Heart left ventricle (tissue), 16 donors: Measurements from ENCODE around the gene CLCA1. TPM values are rescaled to one million over a fixed set of nuclear protein-coding genes. Genes with fewer than 3 reads are reported as not detected.
A peak's percentile ranks its signal among the peaks of the same experiment; 100 is the strongest.

Source experiments
- ATAC-seq, 4 donors: fragments of 200-7000 bp; cut with Tn5 transposase; one replicate each; pipeline ENCODE4 v1.9.1; 2020 to 2022; ENCODE audit warnings: moderate library complexity in 4 of 4, mild to moderate bottlenecking in 3 of 4, moderate number of reproducible peaks in 1 of 4
- DNase-seq, 5 donors: peaks; one replicate each; pipeline ENCODE4 v3.0.0-alpha.2; 2020
- H3K27ac ChIP-seq, 12 donors: fragments of 200-600 bp; sonication (generic) in 4 of 12; one replicate each; pipeline versions ENCODE4 v1.5.0 to v1.8.0; 2016 to 2022; ENCODE audit warnings: mild to moderate bottlenecking in 2 of 12
- H3K27me3 ChIP-seq, 9 donors: fragments of 200-600 bp; sonication (generic) in 2 of 9; one replicate each; pipeline versions ENCODE4 v1.5.1 to v1.8.0; 2016 to 2022; ENCODE audit warnings: mild to moderate bottlenecking in 3 of 9
- H3K36me3 ChIP-seq, 9 donors: fragments of 200-600 bp; sonication (generic) in 2 of 9; one replicate each; pipeline versions ENCODE4 v1.5.0 to v1.8.0; 2018 to 2022; ENCODE audit warnings: mild to moderate bottlenecking in 2 of 9
- H3K4me1 ChIP-seq, 12 donors: fragments of 200-600 bp; sonication (generic) in 4 of 12; one replicate each; pipeline versions ENCODE4 v1.5.0 to v1.8.0; 2016 to 2022; ENCODE audit warnings: mild to moderate bottlenecking in 3 of 12
- H3K4me3 ChIP-seq, 12 donors: fragments of 200-600 bp; sonication (generic) in 4 of 12; one replicate each; pipeline versions ENCODE4 v1.5.0 to v1.8.0; 2017 to 2022; ENCODE audit warnings: mild to moderate bottlenecking in 9 of 12, moderate library complexity in 4 of 12
- H3K9me3 ChIP-seq, 12 donors: fragments of 200-600 bp; sonication (generic) in 4 of 12; one replicate each; pipeline versions ENCODE4 v1.5.0 to v1.8.0; 2016 to 2022; ENCODE audit warnings: mild to moderate bottlenecking in 1 of 12
- CTCF ChIP-seq, 12 donors: fragments of 200-600 bp; sonication (generic) in 4 of 12; IDR thresholded peaks; one replicate each; pipeline versions ENCODE4 v1.5.0 to v1.8.0; 2018 to 2022; ENCODE audit warnings: antibody characterized with exemption in 12 of 12, mild to moderate bottlenecking in 5 of 12
- POLR2A ChIP-seq, 2 donors: fragments of 450-650 bp; IDR thresholded peaks; one replicate each; pipeline ENCODE4 v1.6.1; 2017; ENCODE audit warnings: antibody characterized with exemption in 2 of 2, mild to moderate bottlenecking in 2 of 2, moderate library complexity in 2 of 2
- WGBS, 4 donors: extraction: QIAGEN DNeasy Blood & Tissue Kit in 2 of 4; methylation state at CpG; one replicate each; pipeline versions ENCODE4 v1.1.5 to v1.1.7; 2013 to 2018; 5-methylcytosine and 5-hydroxymethylcytosine counted together
- intact Hi-C, 10 donors: fragments of 100-400 bp; cut with DNase I; formaldehyde crosslinking; loops; one replicate each; pipeline versions ENCODE4 v1.11.1 to v1.14.2; 2022
- polyA plus RNA-seq, 2 donors: library from polyadenylated mRNA; stranded (reverse); fragments of 200-250 nt; gene quantifications; one replicate each; pipeline ENCODE4 v1.2.3, GENCODE V29; 2013
- total RNA-seq, 9 donors: library from RNA; depleted of rRNA in 2 of 9; stranded (reverse); fragments of >200 nt in 2 of 9; fragmentation: NEBNext Ultra II Directional in 3 of 9; extraction: Animal tissue kit (Norgen Biotek cat#: 25700) in 3 of 9; gene quantifications; one replicate each; pipeline versions ENCODE4 v1.1.0 to v1.2.4, GENCODE V29; 2016 to 2023
- donor health status: ischemic (EF 13 %, LVEDD 7.1; RV severe dilation, severe dysfunction).
- donor health status: healthy with polysubstance abuse.
- donor health status: DM: no; HTN: yes; CAD: no.
- donor health status: DM: no; HTN: no; CAD: no.
- donor health status: ischemic (EF 25% LVEDD 6.9; RV normal size, moderate dysfunction).
- donor health status: ischemic (EF 25% LVEDD 5.7; RV mildly dilated, moderate dysfunction).
- donor health status: healthy.
- donor health status: DM: yes; HTN: yes; CAD: no.
- donor health status: ischemic (EF 35%, LVEDD 5.7; RV mildly dilated, moderate dysfunction).
- donor health status: nonischemic (EF 11% LVEDD 7.7; RV severe dilation, severe dysfunction).
- donor health status: DM: yes; HTN: yes; CAD: no.
- donor health status: PGD.
- donor health status: ischemic (EF 29% LVEDD 5.4; RV normal size, mild dysfunction).
- donor health status: nonischemic (EF 23%, LVEDD 6.1; RV moderate dilation, normal function).

Gene CLCA1
- total and polyA plus RNA-seq, 11 donors, result 0.06 to 0.07 TPM; not detected in 9

- intact Hi-C loops, result loop anchor here in 8 of 10 donors (2.0 to 10.0 kb wide), 9 partner anchors 106 to 242 kb away; partner anchors contain the start of genes SH3GLB1 (in 5 of the 8) and ODF2L (in 1 of the 8)
- ATAC-seq (peak; percentile 35 to 56 (median 49)), DNase-seq (peak in 4 of 5 donors; percentile 31 to 55 (median 42))
- Histone ChIP-seq H3K4me1 (peaks cover 0 to 41% (median 17%) of the 10 kb centered on the region in 12 donors), H3K9me3 (no peaks in the 10 kb centered on the region), H3K27ac (peak overlapping the region; percentile 65 to 95 (median 88)), H3K4me3 (peak overlapping the region in 11 of 12 donors; percentile 15 to 60 (median 47)), H3K27me3 (no peaks in the 10 kb centered on the region), H3K36me3 (no peaks in the 10 kb centered on the region)
- WGBS, 4 donors, result 10 to 26% (median 17%) methylated on average over 18 of the region's 18 CpGs
- TF ChIP-seq POLR2A (IDR thresholded peaks at IDR 0.05) (no peak), CTCF (IDR thresholded peaks at IDR 0.05) (no peak)
Measured at GRCh38 chr1:86502721-86503405, 34.1 kb downstream of the CLCA1 start.

GRCh38 chr1:86503406-86504136, 34.8 kb downstream of the CLCA1 start:
- peaks cover 0 to 41% (median 17%) of the 10 kb centered on the region in 12 donors for H3K4me1 ChIP-seq
- WGBS, 4 donors, result 16 to 31% (median 20%) methylated on average over 18 of the region's 18 CpGs
- TF ChIP-seq POLR2A (IDR thresholded peaks at IDR 0.05) (peak in 1 of 2 donors; percentile 47), CTCF (IDR thresholded peaks at IDR 0.05) (no peak)
- peak; percentile 68 to 82 (median 76) for ATAC-seq
- peak; percentile 67 to 84 (median 74) for DNase-seq
- no peaks in the 10 kb centered on the region for H3K9me3 ChIP-seq
- peak overlapping the region in 11 of 12 donors; percentile 15 to 60 (median 47) for H3K4me3 ChIP-seq
- intact Hi-C loops, result loop anchor here in 8 of 10 donors (2.0 to 10.0 kb wide), 10 partner anchors 29 to 241 kb away; partner anchors contain the start of genes SH3GLB1 (in 5 of the 8) and ODF2L (in 1 of the 8)
- H3K36me3 ChIP-seq, result no peaks in the 10 kb centered on the region
- H3K27ac ChIP-seq, result peak overlapping the region; percentile 65 to 95 (median 88)
- no peaks in the 10 kb centered on the region for H3K27me3 ChIP-seq

GRCh38 chr1:86504137-86504479, 35.4 kb downstream of the CLCA1 start:
- Histone ChIP-seq H3K36me3 (no peaks in the 10 kb centered on the region), H3K9me3 (no peaks in the 10 kb centered on the region), H3K4me1 (peaks cover 0 to 41% (median 17%) of the 10 kb centered on the region in 12 donors), H3K27me3 (no peaks in the 10 kb centered on the region), H3K27ac (peak overlapping the region; percentile 65 to 95 (median 88)), H3K4me3 (peak overlapping the region in 11 of 12 donors; percentile 15 to 60 (median 47))
- ATAC-seq, result peak; percentile 52 to 86 (median 84)
- intact Hi-C loops, result loop anchor here in 8 of 10 donors (2.0 to 10.0 kb wide), 8 partner anchors 29 to 241 kb away; partner anchors contain the start of genes SH3GLB1 (in 4 of the 8) and ODF2L (in 1 of the 8)
- 28 to 40% (median 37%) methylated on average over 9 of the region's 9 CpGs for WGBS, 4 donors
- DNase-seq, result peak in 4 of 5 donors; percentile 41 to 60 (median 50)
- TF ChIP-seq CTCF (IDR thresholded peaks at IDR 0.05) (no peak), POLR2A (IDR thresholded peaks at IDR 0.05) (no peak)
